Measurements from ENCODE around the gene TAF5.

DNA sequence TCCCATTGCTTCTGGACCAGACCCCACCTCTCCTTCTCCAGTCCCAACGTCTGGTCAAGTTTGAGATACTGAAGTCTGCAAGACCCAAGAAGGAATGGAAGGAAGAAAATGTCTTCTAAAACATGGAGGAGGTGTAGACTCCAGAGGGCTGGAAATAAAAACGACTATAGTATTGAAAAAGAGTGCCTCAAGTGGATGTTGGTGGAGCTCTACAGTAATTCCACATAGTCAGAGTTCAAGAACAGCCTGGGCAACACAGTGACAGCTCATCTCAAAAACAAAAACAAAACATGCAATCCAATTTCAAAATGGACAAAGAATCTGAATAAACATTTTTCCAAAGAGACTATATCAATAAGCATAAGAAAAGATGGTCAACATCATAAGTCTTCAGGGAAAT, 14.5 kb upstream of the TAF5 start:
- TF ChIP-seq, protein P1, sequence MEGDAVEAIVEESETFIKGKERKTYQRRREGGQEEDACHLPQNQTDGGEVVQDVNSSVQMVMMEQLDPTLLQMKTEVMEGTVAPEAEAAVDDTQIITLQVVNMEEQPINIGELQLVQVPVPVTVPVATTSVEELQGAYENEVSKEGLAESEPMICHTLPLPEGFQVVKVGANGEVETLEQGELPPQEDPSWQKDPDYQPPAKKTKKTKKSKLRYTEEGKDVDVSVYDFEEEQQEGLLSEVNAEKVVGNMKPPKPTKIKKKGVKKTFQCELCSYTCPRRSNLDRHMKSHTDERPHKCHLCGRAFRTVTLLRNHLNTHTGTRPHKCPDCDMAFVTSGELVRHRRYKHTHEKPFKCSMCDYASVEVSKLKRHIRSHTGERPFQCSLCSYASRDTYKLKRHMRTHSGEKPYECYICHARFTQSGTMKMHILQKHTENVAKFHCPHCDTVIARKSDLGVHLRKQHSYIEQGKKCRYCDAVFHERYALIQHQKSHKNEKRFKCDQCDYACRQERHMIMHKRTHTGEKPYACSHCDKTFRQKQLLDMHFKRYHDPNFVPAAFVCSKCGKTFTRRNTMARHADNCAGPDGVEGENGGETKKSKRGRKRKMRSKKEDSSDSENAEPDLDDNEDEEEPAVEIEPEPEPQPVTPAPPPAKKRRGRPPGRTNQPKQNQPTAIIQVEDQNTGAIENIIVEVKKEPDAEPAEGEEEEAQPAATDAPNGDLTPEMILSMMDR (IDR thresholded peaks at IDR 0.05): no peak
- TF ChIP-seq POLR2A (IDR thresholded peaks at IDR 0.05): no peak
